ENCODE data around the gene GLMN. TPM values are rescaled to one million over a fixed set of nuclear protein-coding genes. Genes with fewer than 3 reads are reported as not detected.

GLMN gene
- polyA plus RNA-seq, 3 donors = 2.1 to 4.1 (median 2.6) TPM

DNA sequence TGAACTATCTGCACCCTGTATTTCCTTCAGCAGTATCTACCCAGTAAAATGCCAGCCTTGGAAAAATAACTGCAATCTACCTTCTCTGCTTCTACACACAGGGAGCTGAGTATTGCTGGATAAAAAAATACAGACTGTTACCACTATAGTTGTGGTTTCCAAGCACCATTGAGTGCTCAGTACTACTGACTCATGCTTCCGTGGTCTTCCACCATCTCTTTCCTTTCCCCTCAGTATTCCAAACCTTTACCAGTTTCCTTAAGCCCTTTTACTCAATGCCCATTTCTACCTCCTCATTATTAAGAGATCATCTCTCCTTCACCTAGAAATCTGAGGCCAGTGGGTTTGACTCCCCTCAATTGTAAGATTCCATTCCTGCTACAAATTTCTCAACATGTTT lies 23.8 kb downstream of the GLMN start:
- no peak overlapping the region for H3K4me3 ChIP-seq (replicated peaks in 1 of 3; ENCODE audit: low read depth in 2 of 3, low read length in 3 of 3)
- intact Hi-C loops (cut with micrococcal nuclease) = no loop called here
- H3K4me2 ChIP-seq (replicated peaks; ENCODE audit: extremely low read depth, low read length, poor library complexity, severe bottlenecking) = no peak overlapping the region
- Mint-ChIP-seq H3K27me3 (ENCODE audit: low read depth in 3 of 3) (peaks cover 0 to 1% (median 0%) of the 10 kb centered on the region in 3 donors), H3K4me3 (no peak overlapping the region), H3K9me3 (peaks cover 0 to 4% (median 0%) of the 10 kb centered on the region in 7 donors), H3K4me1 (no peaks in the 10 kb centered on the region), H3K27ac (no peak overlapping the region), H3K36me3 (peaks cover 47 to 63% of the 10 kb centered on the region in 2 donors)
- H4K20me1 ChIP-seq (ENCODE audit: insufficient read depth, low read length) = no peaks in the 10 kb centered on the region
- H3K79me2 ChIP-seq (ENCODE audit: insufficient read depth, low read length) = no peaks in the 10 kb centered on the region
- 91% methylated on average over 1 of the region's 1 CpG for WGBS (ENCODE audit: insufficient coverage)
- H2AFZ ChIP-seq (ENCODE audit: insufficient read depth, low read depth, low read length, poor library complexity, severe bottlenecking) = no peak overlapping the region
- no peaks in the 10 kb centered on the region for H3K9me3 ChIP-seq (replicated peaks in 1 of 2; ENCODE audit: control insufficient read depth in 1 of 2, insufficient read depth in 1 of 2, low read length in 2 of 2)
- H3K4me1 ChIP-seq (ENCODE audit: control insufficient read depth in 1 of 2, insufficient read depth in 2 of 2, low read length in 2 of 2) = no peaks in the 10 kb centered on the region
- peaks cover 18 to 88% of the 10 kb centered on the region in 2 donors for H3K36me3 ChIP-seq (replicated peaks in 1 of 2; ENCODE audit: control insufficient read depth in 1 of 2, insufficient read depth in 2 of 2, low read length in 2 of 2)
- H3K27me3 ChIP-seq (ENCODE audit: control insufficient read depth in 2 of 2, insufficient read depth in 2 of 2, low read length in 2 of 2) = no peaks in the 10 kb centered on the region
- no peak overlapping the region for H3K27ac ChIP-seq (ENCODE audit: low read depth in 1 of 2, low read length in 2 of 2)
- TF ChIP-seq, protein P1, sequence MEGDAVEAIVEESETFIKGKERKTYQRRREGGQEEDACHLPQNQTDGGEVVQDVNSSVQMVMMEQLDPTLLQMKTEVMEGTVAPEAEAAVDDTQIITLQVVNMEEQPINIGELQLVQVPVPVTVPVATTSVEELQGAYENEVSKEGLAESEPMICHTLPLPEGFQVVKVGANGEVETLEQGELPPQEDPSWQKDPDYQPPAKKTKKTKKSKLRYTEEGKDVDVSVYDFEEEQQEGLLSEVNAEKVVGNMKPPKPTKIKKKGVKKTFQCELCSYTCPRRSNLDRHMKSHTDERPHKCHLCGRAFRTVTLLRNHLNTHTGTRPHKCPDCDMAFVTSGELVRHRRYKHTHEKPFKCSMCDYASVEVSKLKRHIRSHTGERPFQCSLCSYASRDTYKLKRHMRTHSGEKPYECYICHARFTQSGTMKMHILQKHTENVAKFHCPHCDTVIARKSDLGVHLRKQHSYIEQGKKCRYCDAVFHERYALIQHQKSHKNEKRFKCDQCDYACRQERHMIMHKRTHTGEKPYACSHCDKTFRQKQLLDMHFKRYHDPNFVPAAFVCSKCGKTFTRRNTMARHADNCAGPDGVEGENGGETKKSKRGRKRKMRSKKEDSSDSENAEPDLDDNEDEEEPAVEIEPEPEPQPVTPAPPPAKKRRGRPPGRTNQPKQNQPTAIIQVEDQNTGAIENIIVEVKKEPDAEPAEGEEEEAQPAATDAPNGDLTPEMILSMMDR (IDR thresholded peaks at IDR 0.05) = no peak
- no peak for DNase-seq
- no peak overlapping the region for H3K9ac ChIP-seq (ENCODE audit: insufficient read depth, low read length, poor library complexity, severe bottlenecking)

DNA sequence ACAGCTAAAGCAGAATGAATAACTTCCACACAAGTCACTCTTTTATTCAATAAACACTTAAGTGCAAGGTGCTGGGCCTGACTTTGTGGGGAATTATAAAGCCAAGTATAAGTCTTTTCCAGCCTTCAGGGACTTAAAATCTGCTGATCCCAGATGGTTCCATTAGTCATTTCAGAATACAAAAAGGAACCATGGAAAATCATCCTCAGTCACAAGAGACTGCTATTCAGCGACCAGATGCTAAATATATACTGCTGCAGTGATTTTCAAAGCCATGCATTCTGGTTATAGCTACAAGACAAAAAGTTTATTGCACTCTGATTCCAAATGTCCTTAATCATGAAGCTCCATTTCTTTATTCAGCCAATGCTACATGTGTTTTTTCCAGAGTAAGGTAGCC lies 25.7 kb downstream of the GLMN start:
- WGBS (ENCODE audit: insufficient coverage) = no CpG with 5 or more reads among the region's 1 CpG
- Histone ChIP-seq H2AFZ (ENCODE audit: insufficient read depth, low read depth, low read length, poor library complexity, severe bottlenecking) (no peak overlapping the region), H3K4me3 (replicated peaks in 1 of 3; ENCODE audit: low read depth in 2 of 3, low read length in 3 of 3) (no peak overlapping the region), H4K20me1 (ENCODE audit: insufficient read depth, low read length) (no peaks in the 10 kb centered on the region), H3K9ac (ENCODE audit: insufficient read depth, low read length, poor library complexity, severe bottlenecking) (no peak overlapping the region), H3K9me3 (replicated peaks in 1 of 2; ENCODE audit: control insufficient read depth in 1 of 2, insufficient read depth in 1 of 2, low read length in 2 of 2) (no peaks in the 10 kb centered on the region), H3K27me3 (ENCODE audit: control insufficient read depth in 2 of 2, insufficient read depth in 2 of 2, low read length in 2 of 2) (no peaks in the 10 kb centered on the region), H3K4me1 (ENCODE audit: control insufficient read depth in 1 of 2, insufficient read depth in 2 of 2, low read length in 2 of 2) (no peaks in the 10 kb centered on the region), H3K79me2 (ENCODE audit: insufficient read depth, low read length) (no peaks in the 10 kb centered on the region), H3K27ac (ENCODE audit: low read depth in 1 of 2, low read length in 2 of 2) (no peak overlapping the region), H3K4me2 (replicated peaks; ENCODE audit: extremely low read depth, low read length, poor library complexity, severe bottlenecking) (no peak overlapping the region), H3K36me3 (replicated peaks in 1 of 2; ENCODE audit: control insufficient read depth in 1 of 2, insufficient read depth in 2 of 2, low read length in 2 of 2) (peaks cover 26 to 91% of the 10 kb centered on the region in 2 donors)
- H3K4me1 Mint-ChIP-seq = no peaks in the 10 kb centered on the region
- intact Hi-C loops (cut with micrococcal nuclease) = no loop called here
- TF ChIP-seq, protein P1 (IDR thresholded peaks at IDR 0.05) = no peak
- H3K27ac Mint-ChIP-seq = no peak overlapping the region
- peaks cover 0 to 1% (median 0%) of the 10 kb centered on the region in 3 donors for H3K27me3 Mint-ChIP-seq (ENCODE audit: low read depth in 3 of 3)
- peaks cover 0 to 4% (median 0%) of the 10 kb centered on the region in 7 donors for H3K9me3 Mint-ChIP-seq
- peaks cover 43 to 56% of the 10 kb centered on the region in 2 donors for H3K36me3 Mint-ChIP-seq
- no peak for DNase-seq
- no peak overlapping the region for H3K4me3 Mint-ChIP-seq
